Liver (tissue), 9 donors: Measurements from ENCODE around the gene TGM2. TPM values are rescaled to one million over a fixed set of nuclear protein-coding genes. Genes with fewer than 3 reads are reported as not detected.

Experiments used
- DNase-seq: peaks from one replicate; pipeline ENCODE4 v3.0.0-alpha.2; 2017; ENCODE audit warnings: low spot score
- H3K27ac ChIP-seq, 2 donors: one replicate each; pipeline ENCODE4 v1.7.0; 2013; ENCODE audit warnings: inconsistent platforms in 2 of 2, low read length in 2 of 2, control low read depth in 1 of 2, low read depth in 1 of 2, mild to moderate bottlenecking in 1 of 2
- H3K27me3 ChIP-seq, 4 donors: one replicate each; pipeline versions ENCODE4 v1.6.1 to v1.7.0; 2013; ENCODE audit warnings: low read length in 3 of 4, inconsistent platforms in 1 of 4, mild to moderate bottlenecking in 1 of 4, moderate library complexity in 1 of 4; ENCODE audit not compliant: control insufficient read depth in 4 of 4, insufficient read depth in 4 of 4
- H3K36me3 ChIP-seq, 4 donors: one replicate each; pipeline versions ENCODE4 v1.6.1 to v1.7.0; 2013; ENCODE audit warnings: low read length in 3 of 4, mild to moderate bottlenecking in 3 of 4, low read depth in 1 of 4, moderate library complexity in 1 of 4; ENCODE audit not compliant: control insufficient read depth in 4 of 4, insufficient read depth in 3 of 4
- H3K4me1 ChIP-seq, 4 donors: one replicate each; pipeline versions ENCODE4 v1.6.1 to v1.7.0; 2013; ENCODE audit warnings: low read length in 3 of 4, mild to moderate bottlenecking in 3 of 4, moderate library complexity in 1 of 4; ENCODE audit not compliant: control insufficient read depth in 4 of 4, insufficient read depth in 4 of 4
- H3K4me3 ChIP-seq, 3 donors: one replicate each; pipeline versions ENCODE4 v1.6.1 to v1.7.0; 2013; ENCODE audit warnings: low read length in 3 of 3, control low read depth in 1 of 3, low read depth in 1 of 3, mild to moderate bottlenecking in 1 of 3
- H3K9ac ChIP-seq, 2 donors: one replicate each; pipeline ENCODE4 v1.7.0; 2013; ENCODE audit warnings: low read length in 2 of 2, mild to moderate bottlenecking in 2 of 2, moderate library complexity in 2 of 2, control low read depth in 1 of 2, low read depth in 1 of 2
- H3K9me3 ChIP-seq, 4 donors: one replicate each; pipeline versions ENCODE4 v1.6.1 to v1.7.0; 2013; ENCODE audit warnings: low read length in 3 of 4; ENCODE audit not compliant: control insufficient read depth in 4 of 4
- CTCF ChIP-seq: fragments of 150-350 bp; IDR thresholded peaks from 2 replicates; pipeline ENCODE4 v1.5.1; 2017; ENCODE audit warnings: improper control_type of control experiment, low read depth, low read length; ENCODE audit not compliant: missing input control
- FOXA1 ChIP-seq: IDR thresholded peaks from 2 replicates; pipeline ENCODE4 v1.6.1; 2016; ENCODE audit warnings: antibody characterized with exemption
- GABPA ChIP-seq, 2 donors: IDR thresholded peaks in 1 of 2; conservative IDR thresholded peaks in 1 of 2; 2 replicates each; pipeline ENCODE4 v1.6.1; 2016; ENCODE audit warnings: antibody characterized with exemption in 2 of 2, mild to moderate bottlenecking in 1 of 2, moderate library complexity in 1 of 2
- REST ChIP-seq: IDR thresholded peaks from 2 replicates; pipeline ENCODE4 v1.6.1; 2016; ENCODE audit warnings: antibody characterized with exemption, mild to moderate bottlenecking
- SP1 ChIP-seq: IDR thresholded peaks from 2 replicates; pipeline ENCODE4 v1.6.1; 2018; ENCODE audit warnings: antibody characterized with exemption, mild to moderate bottlenecking
- ZBTB33 ChIP-seq: IDR thresholded peaks from 2 replicates; pipeline ENCODE4 v1.6.1; 2016; ENCODE audit warnings: antibody characterized with exemption
- WGBS: extraction: QIAGEN DNeasy Blood & Tissue Kit; methylation state at CpG from one replicate; pipeline ENCODE4 v1.1.7; 2013; 5-methylcytosine and 5-hydroxymethylcytosine counted together
- polyA plus RNA-seq, 2 donors: library from polyadenylated mRNA; stranded (reverse) in 1 of 2; unstranded in 1 of 2; fragments of 200-250 nt in 1 of 2; fragments of >200 nt in 1 of 2; fragmentation: Nextera tagmentation in 1 of 2; extraction: Ambion mirVana in 1 of 2; gene quantifications; one replicate each; pipeline versions ENCODE4 v1.2.1 to v1.2.3, GENCODE V29; 2013 to 2015
- total RNA-seq, 2 donors: library from RNA; depleted of rRNA; stranded (reverse); fragments of >200 nt; gene quantifications; one replicate each; pipeline ENCODE4 v1.2.3, GENCODE V29; 2014
- donor health status: healthy.
- donor health status: healthy.
- donor health status: healthy.
- donor health status: healthy.
- donor health status: healthy.

Gene TGM2
- total and polyA plus RNA-seq, 4 donors = 106 to 375 (median 190) TPM

GRCh38 chr20:38132910-38133501 is 32.1 kb downstream of the TGM2 start (continued):
- no peak for TF ChIP-seq ZBTB33

- H3K9ac ChIP-seq = no peak overlapping the region
- H3K36me3 ChIP-seq = peaks cover 9 to 89% (median 56%) of the 10 kb centered on the region in 4 donors
- peaks cover 0 to 10% (median under 1%) of the 10 kb centered on the region in 4 donors for H3K4me1 ChIP-seq
- DNase-seq = no peak
- TF ChIP-seq ZBTB33 = no peak
- TF ChIP-seq CTCF = no peak
- TF ChIP-seq FOXA1 = no peak
- no peak for TF ChIP-seq REST
- no peak for TF ChIP-seq SP1
- TF ChIP-seq GABPA (IDR thresholded peaks at IDR 0.05 in 1 of 2, conservative IDR thresholded peaks at IDR 0.05 in 1 of 2) = no peak
- no peaks in the 10 kb centered on the region for H3K9me3 ChIP-seq
- no peak overlapping the region for H3K4me3 ChIP-seq
- H3K27ac ChIP-seq = no peak overlapping the region
- WGBS = 90% methylated on average over 26 of the region's 26 CpGs
- H3K27me3 ChIP-seq = no peaks in the 10 kb centered on the region
Measured at GRCh38 chr20:38132156-38132909, 32.7 kb downstream of the TGM2 start.
